GM23248 (cell line): Measurements from ENCODE around the gene SLC3A2.

ENCODE experiments used
- EZH2 ChIP-seq: fragments of 200-600 bp; sonication (generic); IDR thresholded peaks from 2 replicates; pipeline ENCODE4 v1.6.1; 2018; ENCODE audit warnings: antibody characterized with exemption, mild to moderate bottlenecking; ENCODE audit not compliant: insufficient read depth, poor library complexity, severe bottlenecking
- EZH2phosphoT487 ChIP-seq: fragments of 200-600 bp; sonication (generic); IDR thresholded peaks from 2 replicates; pipeline ENCODE4 v1.6.1; 2018; ENCODE audit warnings: antibody characterized with exemption, moderate library complexity, mild to moderate bottlenecking, low read depth; ENCODE audit not compliant: insufficient read depth

DNA sequence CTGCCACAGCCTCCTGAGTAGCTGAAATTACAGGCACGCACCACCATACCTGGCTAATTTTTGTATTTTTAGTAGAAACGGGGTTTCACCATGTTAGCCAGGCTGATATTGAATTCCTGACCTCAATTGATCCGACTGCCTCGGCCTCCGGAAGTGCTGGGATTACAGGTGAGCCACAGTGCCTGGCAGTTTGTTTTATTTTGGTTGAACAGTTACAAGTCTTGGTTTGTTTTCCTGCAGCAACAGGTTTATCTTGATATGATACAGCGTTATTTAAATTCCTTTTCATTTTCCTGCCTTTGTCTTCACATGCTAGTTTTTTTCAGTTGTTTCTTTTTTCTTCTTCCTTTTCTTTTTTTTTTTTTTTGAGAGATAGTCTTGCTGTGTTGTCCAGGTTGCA lies 4.0 kb upstream of the SLC3A2 start:
- TF ChIP-seq EZH2 (no peak), EZH2phosphoT487 (no peak)
